Astrocyte (in vitro differentiated cells and primary cell): Measurements from ENCODE around the gene TRPV5. TPM values are rescaled to one million over a fixed set of nuclear protein-coding genes. Genes with fewer than 3 reads are reported as not detected.

Source experiments
- DNase-seq: peaks from one replicate; pipeline ENCODE4 v3.0.0-alpha.2; 2010; ENCODE audit warnings: low read depth
- FAIRE-seq: peaks from 2 replicates; lab custom pipeline; 2011; peaks lifted over from hg19 to GRCh38; lab: Jason Lieb, UNC
- H2AFZ ChIP-seq: 2 replicates; pipeline ENCODE4 v1.6.0; 2012; ENCODE audit warnings: low read depth, low read length, inconsistent platforms
- H3K27ac ChIP-seq: 2 replicates; pipeline ENCODE4 v1.5.1; 2011; ENCODE audit warnings: low read depth, low read length, inconsistent platforms
- H3K27me3 ChIP-seq: 2 replicates; pipeline ENCODE4 v1.6.0; 2011; ENCODE audit warnings: low read length, inconsistent platforms; ENCODE audit not compliant: insufficient read depth
- H3K36me3 ChIP-seq: 2 replicates; pipeline ENCODE4 v1.5.1; 2011; ENCODE audit warnings: low read length, inconsistent platforms; ENCODE audit not compliant: insufficient read depth
- H3K4me1 ChIP-seq: 2 replicates; pipeline ENCODE4 v1.5.1; 2011; ENCODE audit warnings: low read length, inconsistent platforms; ENCODE audit not compliant: insufficient read depth
- H3K4me2 ChIP-seq: 2 replicates; pipeline ENCODE4 v1.6.0; 2012; ENCODE audit warnings: low read length, inconsistent platforms
- H3K4me3 ChIP-seq: 2 replicates; pipeline ENCODE4 v1.5.1; 2011; ENCODE audit warnings: low read depth, mild to moderate bottlenecking, low read length, inconsistent platforms; ENCODE audit not compliant: insufficient read depth
- H3K79me2 ChIP-seq: 2 replicates; pipeline ENCODE4 v1.6.0; 2012; ENCODE audit warnings: mild to moderate bottlenecking, low read length, inconsistent platforms; ENCODE audit not compliant: insufficient read depth
- H3K9ac ChIP-seq: 2 replicates; pipeline ENCODE4 v1.6.0; 2012; ENCODE audit warnings: mild to moderate bottlenecking, low read length, inconsistent platforms
- H3K9me3 ChIP-seq: 2 replicates; pipeline ENCODE4 v1.5.1; 2012; ENCODE audit warnings: low read depth, mild to moderate bottlenecking, low read length, inconsistent platforms; ENCODE audit not compliant: insufficient read depth
- H4K20me1 ChIP-seq: 2 replicates; pipeline ENCODE4 v1.6.0; 2012; ENCODE audit warnings: low read length, inconsistent platforms; ENCODE audit not compliant: insufficient read depth
- H3K27ac Mint-ChIP-seq: one replicate; pipeline ENCODE4 v1.8.0; 2021; ENCODE audit warnings: mild to moderate bottlenecking, mixed read lengths; ENCODE audit not compliant: unreplicated experiment
- H3K27me3 Mint-ChIP-seq: one replicate; pipeline ENCODE4 v1.8.0; 2021; ENCODE audit warnings: low read depth, mixed read lengths; ENCODE audit not compliant: unreplicated experiment
- H3K36me3 Mint-ChIP-seq: one replicate; pipeline ENCODE4 v1.8.0; 2021; ENCODE audit warnings: low read depth, mixed read lengths; ENCODE audit not compliant: unreplicated experiment
- H3K4me1 Mint-ChIP-seq: one replicate; pipeline ENCODE4 v1.8.0; 2021; ENCODE audit warnings: low read depth, mixed read lengths; ENCODE audit not compliant: unreplicated experiment
- H3K4me3 Mint-ChIP-seq: one replicate; pipeline ENCODE4 v1.8.0; 2021; ENCODE audit warnings: mild to moderate bottlenecking, moderate library complexity, mixed read lengths; ENCODE audit not compliant: unreplicated experiment
- H3K9me3 Mint-ChIP-seq: one replicate; pipeline ENCODE4 v1.8.0; 2021; ENCODE audit warnings: mild to moderate bottlenecking, mixed read lengths; ENCODE audit not compliant: unreplicated experiment
- EZH2 ChIP-seq: IDR thresholded peaks from 2 replicates; pipeline ENCODE4 v1.6.1; 2012; ENCODE audit warnings: mild to moderate bottlenecking, low read length, inconsistent platforms; ENCODE audit not compliant: insufficient read depth
- total RNA-seq: library from RNA; stranded (reverse); gene quantifications from 2 replicates; pipeline ENCODE4 v1.2.1, GENCODE V29; 2021
- TF ChIP-seq, protein P1 (sequence below): IDR thresholded peaks from 2 replicates; pipeline ENCODE4 v1.5.1; 2011; ENCODE audit warnings: low read depth, mild to moderate bottlenecking, inconsistent platforms, low read length, moderate library complexity; ENCODE audit not compliant: insufficient read depth

Gene TRPV5
- total RNA-seq, 1 donor from 2014 or later = not detected

DNA sequence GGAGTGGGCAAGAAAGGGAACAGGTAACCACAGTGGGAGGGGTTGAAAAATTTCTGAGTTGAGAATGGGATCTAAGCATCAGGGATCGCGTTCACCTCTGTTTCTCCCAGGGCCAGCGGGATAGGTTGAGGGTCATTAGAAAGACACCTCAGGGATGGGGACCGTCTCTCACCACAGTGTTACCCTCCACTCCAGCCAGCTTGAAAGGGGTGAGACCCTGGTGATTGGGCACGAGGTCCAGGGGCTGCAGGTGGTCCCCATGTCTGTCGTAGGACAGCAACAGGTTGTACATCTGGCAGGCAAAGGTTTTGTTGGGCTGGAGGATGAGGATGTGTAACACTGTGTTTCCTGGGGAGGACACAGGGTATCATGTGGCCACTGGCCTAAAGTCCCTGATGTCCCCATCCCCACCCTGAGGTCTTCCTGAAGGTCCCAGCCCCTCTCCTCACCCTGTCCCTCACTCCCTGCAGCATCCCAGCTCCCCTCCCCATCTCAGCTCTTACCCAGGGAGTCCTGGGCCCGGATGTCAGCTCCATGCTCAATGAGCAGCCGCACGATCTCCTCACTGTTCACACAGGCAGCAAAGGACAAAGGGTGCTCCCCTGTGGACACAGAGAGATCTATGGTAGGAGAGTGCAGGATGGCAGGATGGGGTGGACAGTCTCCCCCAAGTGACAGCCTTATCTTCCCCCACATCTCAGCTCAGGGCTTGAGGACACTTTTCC lies 57.1 kb downstream of the TRPV5 start:
- DNase-seq = no peak
- FAIRE-seq = no peak
- peaks cover 12% of the 10 kb centered on the region for H3K9me3 Mint-ChIP-seq

DNA sequence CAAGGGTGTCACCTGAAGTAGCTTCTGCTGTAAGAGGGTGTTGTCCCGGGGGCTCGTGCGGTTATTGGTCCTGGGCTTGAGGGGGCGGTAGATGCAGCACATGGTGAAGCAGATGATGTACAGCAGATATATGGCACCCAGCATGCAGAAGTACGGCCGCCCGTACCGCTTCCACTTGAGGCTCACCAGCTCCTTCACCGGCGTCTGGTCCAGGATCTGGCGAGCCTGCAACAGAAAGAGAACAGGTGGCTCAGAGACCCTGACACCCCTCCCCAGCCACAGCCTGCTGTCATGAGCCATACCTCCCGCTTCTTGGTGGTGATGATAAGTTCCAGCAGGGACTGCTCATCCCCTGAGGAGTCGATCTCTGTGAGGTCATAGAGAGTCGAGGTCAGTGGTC lies 58.1 kb downstream of the TRPV5 start:
- peaks cover 9% of the 10 kb centered on the region for H3K36me3 Mint-ChIP-seq
- H3K9ac ChIP-seq = no peak overlapping the region
- H4K20me1 ChIP-seq = no peaks in the 10 kb centered on the region
- no peak overlapping the region for H2AFZ ChIP-seq
- H3K9me3 ChIP-seq = no peaks in the 10 kb centered on the region
- H3K27ac ChIP-seq = no peak overlapping the region
- no peak overlapping the region for H3K4me3 ChIP-seq
- H3K27ac Mint-ChIP-seq = no peak overlapping the region
- TF ChIP-seq EZH2 = no peak
- TF ChIP-seq, protein P1, sequence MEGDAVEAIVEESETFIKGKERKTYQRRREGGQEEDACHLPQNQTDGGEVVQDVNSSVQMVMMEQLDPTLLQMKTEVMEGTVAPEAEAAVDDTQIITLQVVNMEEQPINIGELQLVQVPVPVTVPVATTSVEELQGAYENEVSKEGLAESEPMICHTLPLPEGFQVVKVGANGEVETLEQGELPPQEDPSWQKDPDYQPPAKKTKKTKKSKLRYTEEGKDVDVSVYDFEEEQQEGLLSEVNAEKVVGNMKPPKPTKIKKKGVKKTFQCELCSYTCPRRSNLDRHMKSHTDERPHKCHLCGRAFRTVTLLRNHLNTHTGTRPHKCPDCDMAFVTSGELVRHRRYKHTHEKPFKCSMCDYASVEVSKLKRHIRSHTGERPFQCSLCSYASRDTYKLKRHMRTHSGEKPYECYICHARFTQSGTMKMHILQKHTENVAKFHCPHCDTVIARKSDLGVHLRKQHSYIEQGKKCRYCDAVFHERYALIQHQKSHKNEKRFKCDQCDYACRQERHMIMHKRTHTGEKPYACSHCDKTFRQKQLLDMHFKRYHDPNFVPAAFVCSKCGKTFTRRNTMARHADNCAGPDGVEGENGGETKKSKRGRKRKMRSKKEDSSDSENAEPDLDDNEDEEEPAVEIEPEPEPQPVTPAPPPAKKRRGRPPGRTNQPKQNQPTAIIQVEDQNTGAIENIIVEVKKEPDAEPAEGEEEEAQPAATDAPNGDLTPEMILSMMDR = no peak
- no peaks in the 10 kb centered on the region for H3K4me1 Mint-ChIP-seq
- peaks cover 53% of the 10 kb centered on the region for H3K27me3 Mint-ChIP-seq
- no peak overlapping the region for H3K4me2 ChIP-seq
- DNase-seq (no peak), FAIRE-seq (no peak)
- no peak overlapping the region for H3K4me3 Mint-ChIP-seq
- H3K9me3 Mint-ChIP-seq = peaks cover 12% of the 10 kb centered on the region
- no peaks in the 10 kb centered on the region for H3K4me1 ChIP-seq
- H3K27me3 ChIP-seq = peaks cover 11% of the 10 kb centered on the region
- H3K36me3 ChIP-seq = no peaks in the 10 kb centered on the region
- H3K79me2 ChIP-seq = no peaks in the 10 kb centered on the region

More for the DNA sequence above, 57.1 kb downstream of the TRPV5 start:
- Histone ChIP-seq H3K9ac (no peak overlapping the region), H4K20me1 (no peaks in the 10 kb centered on the region), H3K36me3 (no peaks in the 10 kb centered on the region), H3K79me2 (no peaks in the 10 kb centered on the region), H3K4me1 (no peaks in the 10 kb centered on the region), H3K27me3 (peaks cover 11% of the 10 kb centered on the region), H3K9me3 (no peaks in the 10 kb centered on the region), H3K27ac (no peak overlapping the region), H3K4me3 (no peak overlapping the region), H3K4me2 (no peak overlapping the region), H2AFZ (no peak overlapping the region)
- TF ChIP-seq EZH2 = no peak
- TF ChIP-seq, protein P1 = no peak
- H3K4me1 Mint-ChIP-seq = no peaks in the 10 kb centered on the region
- no peak overlapping the region for H3K27ac Mint-ChIP-seq
- H3K4me3 Mint-ChIP-seq = no peak overlapping the region
- peaks cover 51% of the 10 kb centered on the region for H3K27me3 Mint-ChIP-seq
- peaks cover 9% of the 10 kb centered on the region for H3K36me3 Mint-ChIP-seq

DNA sequence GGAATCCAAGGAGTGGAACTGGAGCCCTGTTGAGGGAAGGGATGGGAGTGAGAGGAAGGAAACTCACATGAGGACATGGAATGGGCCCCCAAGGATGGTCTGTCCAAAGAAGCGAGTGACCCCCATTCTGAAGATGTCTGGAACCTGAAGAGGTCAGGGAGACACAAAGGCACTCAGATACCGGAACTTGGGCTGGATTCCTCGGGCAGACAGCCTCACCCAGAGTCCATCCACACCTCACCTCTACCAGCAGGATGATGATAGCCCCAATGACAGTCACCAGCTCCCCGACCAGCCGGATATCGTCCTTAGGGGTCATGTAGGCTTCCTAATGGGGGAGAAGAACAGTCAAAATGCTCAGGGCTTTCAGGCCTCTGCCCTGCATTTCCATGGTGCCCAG lies 58.7 kb downstream of the TRPV5 start:
- Histone ChIP-seq H3K9ac (no peak overlapping the region), H3K36me3 (no peaks in the 10 kb centered on the region), H3K27me3 (peaks cover 8% of the 10 kb centered on the region), H3K79me2 (no peaks in the 10 kb centered on the region), H3K4me1 (no peaks in the 10 kb centered on the region), H3K4me2 (no peak overlapping the region), H3K27ac (no peak overlapping the region), H2AFZ (no peak overlapping the region), H4K20me1 (no peaks in the 10 kb centered on the region), H3K4me3 (no peak overlapping the region), H3K9me3 (no peaks in the 10 kb centered on the region)
- peaks cover 48% of the 10 kb centered on the region for H3K27me3 Mint-ChIP-seq
- no peaks in the 10 kb centered on the region for H3K4me1 Mint-ChIP-seq
- no peak for TF ChIP-seq EZH2
- TF ChIP-seq, protein P1 = no peak
- H3K4me3 Mint-ChIP-seq = no peak overlapping the region
- DNase-seq = no peak
- no peak overlapping the region for H3K27ac Mint-ChIP-seq
- H3K36me3 Mint-ChIP-seq = peaks cover 9% of the 10 kb centered on the region
- H3K9me3 Mint-ChIP-seq = peaks cover 12% of the 10 kb centered on the region
- no peak for FAIRE-seq
